K562 (cell line): Measurements from ENCODE around the gene SET. TPM values are rescaled to one million over a fixed set of nuclear protein-coding genes. Genes with fewer than 3 reads are reported as not detected.

Source experiments
- BDP1 ChIP-seq: IDR thresholded peaks from 3 replicates; pipeline ENCODE4 v1.6.1; 2011; ENCODE audit not compliant: insufficient read length, insufficient read depth
- BRCA1 ChIP-seq, 2 experiments: fragments of 450-650 bp in 1 of 2; sonication (generic) in 1 of 2; formaldehyde crosslinking in 1 of 2; IDR thresholded peaks; 2 replicates each; pipeline versions ENCODE4 v1.5.0 to v1.6.1; 2017 to 2020; ENCODE audit warnings: mild to moderate bottlenecking in 1 of 2, missing genetic modification reagents in 1 of 2
- CBX8 ChIP-seq: fragments of 200-600 bp; sonication (generic); IDR thresholded peaks from 2 replicates; pipeline ENCODE4 v1.6.1; 2012; ENCODE audit warnings: borderline replicate concordance, mixed run types, low read depth, mild to moderate bottlenecking, moderate library complexity, mixed read lengths, low read length, control low read depth, inconsistent platforms; ENCODE audit not compliant: poor library complexity, severe bottlenecking; ENCODE audit errors: extremely low read depth
- E2F3 ChIP-seq: fragments of 250-450 bp; sonication (Bioruptor Pico); IDR thresholded peaks from 2 replicates; pipeline ENCODE4 v1.4.0; 2020; ENCODE audit warnings: mild to moderate bottlenecking
- E2F6 ChIP-seq, 2 experiments: IDR thresholded peaks; 2 replicates each; pipeline ENCODE4 v1.6.1; 2011; ENCODE audit warnings: borderline replicate concordance in 1 of 2, control low read depth in 1 of 2, low read depth in 1 of 2, low read length in 1 of 2, mild to moderate bottlenecking in 1 of 2, mixed read lengths in 1 of 2, moderate library complexity in 1 of 2; ENCODE audit not compliant: insufficient read depth in 1 of 2, insufficient read length in 1 of 2, poor library complexity in 1 of 2, severe bottlenecking in 1 of 2; ENCODE audit errors: extremely low read depth in 1 of 2
- HDAC2 ChIP-seq: fragments of 450-650 bp; IDR thresholded peaks from 2 replicates; pipeline ENCODE4 v1.6.1; 2016; ENCODE audit warnings: mild to moderate bottlenecking
- HMG20B ChIP-seq: fragments of 250-450 bp; sonication (Bioruptor Pico); IDR thresholded peaks from 2 replicates; pipeline ENCODE4 v1.5.0; 2021; ENCODE audit warnings: mild to moderate bottlenecking
- IRF1 ChIP-seq: sonication (generic); formaldehyde crosslinking; IDR thresholded peaks from 2 replicates; pipeline ENCODE4 v1.8.0; 2022; ENCODE audit warnings: missing genetic modification reagents, mild to moderate bottlenecking, borderline replicate concordance
- KAT2B ChIP-seq: IDR thresholded peaks from one replicate; pipeline ENCODE4 v1.6.1; 2012; ENCODE audit warnings: low read depth, mild to moderate bottlenecking, control low read depth, inconsistent platforms, low read length, moderate library complexity
- MBD2 ChIP-seq: sonication (generic); IDR thresholded peaks from 2 replicates; pipeline ENCODE4 v1.6.1; 2016; ENCODE audit warnings: low read depth, borderline replicate concordance
- MYBL2 ChIP-seq, 2 experiments: fragments of 450-650 bp in 1 of 2; sonication (generic) in 1 of 2; formaldehyde crosslinking in 1 of 2; IDR thresholded peaks; 2 replicates each; pipeline versions ENCODE4 v1.6.1 to v1.8.1; 2017 to 2022; ENCODE audit warnings: borderline replicate concordance in 1 of 2, inconsistent platforms in 1 of 2, low read depth in 1 of 2, mild to moderate bottlenecking in 1 of 2, missing genetic modification reagents in 1 of 2, moderate library complexity in 1 of 2
- PHF20 ChIP-seq: fragments of 450-650 bp; IDR thresholded peaks from 2 replicates; pipeline ENCODE4 v1.6.1; 2018; ENCODE audit not compliant: partially characterized antibody
- POLR2AphosphoS2 ChIP-seq: IDR thresholded peaks from 2 replicates; pipeline ENCODE4 v1.6.1; 2012; ENCODE audit warnings: low read length, improper control_type of control experiment
- PPARD ChIP-seq: fragments of 250-450 bp; sonication (Bioruptor Pico); IDR thresholded peaks from 2 replicates; pipeline ENCODE4 v1.8.0; 2022; ENCODE audit warnings: inconsistent platforms, mild to moderate bottlenecking, moderate library complexity
- RBM25 ChIP-seq: fragments of 200-400 bp; formaldehyde crosslinking; IDR thresholded peaks from 2 replicates; pipeline ENCODE4 v1.6.1; 2018; ENCODE audit warnings: low read length, low read depth, moderate library complexity; ENCODE audit not compliant: severe bottlenecking
- RFX1 ChIP-seq: fragments of 450-650 bp; IDR thresholded peaks from 2 replicates; pipeline ENCODE4 v1.6.1; 2016; ENCODE audit warnings: mild to moderate bottlenecking, moderate library complexity
- YY1 ChIP-seq, 3 experiments: IDR thresholded peaks; 2 replicates each; pipeline ENCODE4 v1.6.1; 2011; ENCODE audit warnings: low read length in 2 of 3, mild to moderate bottlenecking in 2 of 3, moderate library complexity in 2 of 3, borderline replicate concordance in 1 of 3, control low read depth in 1 of 3, low read depth in 1 of 3; ENCODE audit not compliant: insufficient read depth in 3 of 3, insufficient replicate concordance in 2 of 3, control insufficient read depth in 1 of 3, insufficient read length in 1 of 3; ENCODE audit errors: extremely low read depth in 1 of 3
- ZFP30 ChIP-seq: fragments of 250-450 bp; sonication (Bioruptor Pico); IDR thresholded peaks from 2 replicates; pipeline ENCODE4 v1.8.0; 2022; ENCODE audit warnings: moderate library complexity, mild to moderate bottlenecking, inconsistent platforms, borderline replicate concordance
- ZNF133 ChIP-seq: fragments of 250-450 bp; sonication (Bioruptor Pico); IDR thresholded peaks from 2 replicates; pipeline ENCODE4 v1.4.0; 2020; ENCODE audit warnings: mild to moderate bottlenecking
- ZNF57 ChIP-seq: fragments of 450-650 bp; formaldehyde crosslinking; IDR thresholded peaks from 2 replicates; pipeline ENCODE4 v1.4.0; 2020; ENCODE audit warnings: mild to moderate bottlenecking, moderate library complexity
- ZNF655 ChIP-seq: fragments of 250-450 bp; sonication (Bioruptor Pico); IDR thresholded peaks from 2 replicates; pipeline ENCODE4 v1.5.0; 2021
- ZNF764 ChIP-seq: fragments of 250-450 bp; sonication (Bioruptor Pico); IDR thresholded peaks from 2 replicates; pipeline ENCODE4 v1.4.0; 2020; ENCODE audit warnings: low read depth, mild to moderate bottlenecking, moderate library complexity
- polyA plus RNA-seq, 8 experiments: library from polyadenylated mRNA; depleted of rRNA in 4 of 8; stranded (reverse) in 5 of 8; unstranded in 3 of 8; fragments of >200 nt; fragmentation: Nextera tagmentation in 2 of 8; fragmentation: Illumina TruSeq in 1 of 8; extraction: Ambion mirVana in 2 of 8; extraction: Trizol in 1 of 8; gene quantifications; 2 replicates each; pipeline versions ENCODE4 v1.2.1 to v1.2.3, GENCODE V29; 2011 to 2014; ENCODE audit warnings: inconsistent platforms in 1 of 8, missing spikeins in 1 of 8
- total RNA-seq, 7 experiments: library from RNA; depleted of rRNA in 6 of 7; stranded (reverse); fragments of >200 nt in 6 of 7; fragmentation: Illumina TruSeq in 2 of 7; extraction: Trizol in 2 of 7; gene quantifications; 2 replicates each; pipeline versions ENCODE4 v1.2.1 to v1.2.3, GENCODE V29; 2011 to 2021; ENCODE audit warnings: low replicate concordance in 1 of 7

Gene SET
- total and polyA plus RNA-seq, 9 of the 15 experiments (the other 6 are each of a cell fraction or from before 2014, with no cell fraction given): 404 to 1,447 (median 907) TPM

- TF ChIP-seq PHF20 (peak; percentile 95), IRF1 (CRISPR knock-in tag) (no peak), MBD2 (peak; percentile 91), CBX8 (no peak), RFX1 (no peak), E2F6 (IDR thresholded peaks at IDR 0.05; ENCODE audit: borderline replicate concordance in 1 of 2, extremely low read depth in 1 of 2, insufficient read depth in 1 of 2, insufficient read length in 1 of 2, low read depth in 1 of 2, low read length in 1 of 2, poor library complexity in 1 of 2, severe bottlenecking in 1 of 2) (peak; percentile 94 to 95), YY1 (IDR thresholded peaks at IDR 0.05; ENCODE audit: borderline replicate concordance in 1 of 3, control insufficient read depth in 1 of 3, extremely low read depth in 1 of 3, insufficient read depth in 3 of 3, insufficient read length in 1 of 3, insufficient replicate concordance in 2 of 3, low read depth in 1 of 3, low read length in 2 of 3) (peak; percentile 98 to 100 (median 99)), ZNF133 (CRISPR knock-in tag) (0 out of 2 replicates have a peak, but pooled peaks have one; percentile 46), ZNF764 (CRISPR knock-in tag) (no peak), BRCA1 (IDR thresholded peaks at IDR 0.05) (no peak), BRCA1 (CRISPR knock-in tag; IDR thresholded peaks at IDR 0.05) (no peak), MYBL2 (IDR thresholded peaks at IDR 0.05; ENCODE audit: low read depth) (peak; percentile 92; the same call in 1 of the 2 replicates), MYBL2 (CRISPR knock-in tag; IDR thresholded peaks at IDR 0.05; ENCODE audit: borderline replicate concordance) (no peak), RBM25 (peak; percentile 46), HDAC2 (peak; percentile 86), POLR2AphosphoS2 (peak; percentile 67; the same call in 1 of the 2 replicates), ZNF57 (peak; percentile 55; the same call in 1 of the 2 replicates), BDP1 (no peak), E2F3 (CRISPR knock-in tag) (peak; percentile 97), PPARD (CRISPR knock-in tag) (no peak), ZNF655 (no peak), ZFP30 (no peak), KAT2B (no peak), HMG20B (CRISPR knock-in tag) (no peak)
Observed at GRCh38 chr9:128656416-128657343, 32.3 kb upstream of the SET start, which contains the start of gene DYNC2I2 (continued).
